Measurements from ENCODE around the gene ANK3.
A peak's percentile ranks its signal among the peaks of the same experiment; 100 is the strongest.
"Not testable (repeated sequence)": the region's sequence is repeated elsewhere in the genome, so short reads cannot be mapped to it uniquely, and the experiment has no call there.

ANK3 gene

DNA sequence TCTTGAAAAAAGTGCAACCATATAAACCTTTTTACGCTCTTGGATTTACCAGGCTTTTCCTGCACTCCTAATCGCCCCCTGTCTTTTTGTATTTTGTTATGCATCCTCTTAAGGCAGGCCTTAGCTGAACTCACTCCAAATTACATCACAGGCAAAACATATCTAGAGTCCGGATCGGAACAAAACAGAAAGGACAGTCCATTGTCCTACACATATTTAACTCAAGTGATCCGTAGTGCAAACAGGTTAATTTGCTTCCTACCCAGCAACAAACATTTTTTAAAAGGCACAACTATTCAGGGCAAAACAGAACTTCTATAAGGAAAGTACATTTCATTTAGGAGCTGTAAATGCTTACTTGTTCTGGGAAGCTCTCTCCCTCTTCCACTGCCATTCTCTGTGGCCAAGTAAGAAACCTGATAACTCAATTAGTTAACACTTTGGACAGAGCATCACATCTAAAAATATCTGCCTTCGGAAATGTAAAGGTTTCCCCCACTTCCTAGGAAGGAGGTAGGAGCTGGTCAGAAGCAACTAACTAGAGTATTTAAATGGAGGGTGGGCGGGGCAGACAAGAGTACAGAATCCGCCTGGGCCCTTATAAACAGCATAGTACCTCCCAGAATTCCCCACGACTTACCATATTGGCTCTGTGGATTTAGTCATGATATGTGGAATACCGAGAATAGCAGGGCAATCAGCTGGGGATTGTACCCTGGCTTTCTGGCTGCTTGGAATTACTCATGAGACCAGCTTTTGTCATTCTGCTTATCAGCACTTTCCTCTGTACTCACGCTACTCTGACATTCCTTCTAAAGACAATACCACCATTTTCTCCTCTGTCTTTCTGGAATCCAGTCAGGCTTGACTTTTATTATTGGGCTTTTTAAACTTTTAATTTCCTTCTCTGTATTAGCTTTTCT is 89.5 kb downstream of the ANK3 start:
- no peak for DNase-seq

DNA sequence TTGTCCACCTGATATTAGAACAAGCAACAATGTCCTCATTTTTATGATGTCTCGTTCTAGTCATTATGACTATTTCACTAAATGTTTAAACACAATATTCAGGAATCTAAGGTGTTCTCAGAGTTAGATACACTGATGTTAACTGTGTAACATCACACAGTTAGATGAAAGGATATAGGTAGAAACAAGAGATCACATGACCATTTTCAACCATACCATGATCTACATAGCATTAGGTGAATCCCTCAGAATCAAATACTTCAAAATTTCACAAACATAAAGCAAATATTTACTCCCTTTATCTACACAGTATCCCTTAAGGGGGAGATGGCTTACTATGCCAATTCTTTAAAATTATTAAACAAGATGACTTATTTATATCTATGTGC is 90.3 kb downstream of the ANK3 start:
- DNase-seq, result no peak

DNA sequence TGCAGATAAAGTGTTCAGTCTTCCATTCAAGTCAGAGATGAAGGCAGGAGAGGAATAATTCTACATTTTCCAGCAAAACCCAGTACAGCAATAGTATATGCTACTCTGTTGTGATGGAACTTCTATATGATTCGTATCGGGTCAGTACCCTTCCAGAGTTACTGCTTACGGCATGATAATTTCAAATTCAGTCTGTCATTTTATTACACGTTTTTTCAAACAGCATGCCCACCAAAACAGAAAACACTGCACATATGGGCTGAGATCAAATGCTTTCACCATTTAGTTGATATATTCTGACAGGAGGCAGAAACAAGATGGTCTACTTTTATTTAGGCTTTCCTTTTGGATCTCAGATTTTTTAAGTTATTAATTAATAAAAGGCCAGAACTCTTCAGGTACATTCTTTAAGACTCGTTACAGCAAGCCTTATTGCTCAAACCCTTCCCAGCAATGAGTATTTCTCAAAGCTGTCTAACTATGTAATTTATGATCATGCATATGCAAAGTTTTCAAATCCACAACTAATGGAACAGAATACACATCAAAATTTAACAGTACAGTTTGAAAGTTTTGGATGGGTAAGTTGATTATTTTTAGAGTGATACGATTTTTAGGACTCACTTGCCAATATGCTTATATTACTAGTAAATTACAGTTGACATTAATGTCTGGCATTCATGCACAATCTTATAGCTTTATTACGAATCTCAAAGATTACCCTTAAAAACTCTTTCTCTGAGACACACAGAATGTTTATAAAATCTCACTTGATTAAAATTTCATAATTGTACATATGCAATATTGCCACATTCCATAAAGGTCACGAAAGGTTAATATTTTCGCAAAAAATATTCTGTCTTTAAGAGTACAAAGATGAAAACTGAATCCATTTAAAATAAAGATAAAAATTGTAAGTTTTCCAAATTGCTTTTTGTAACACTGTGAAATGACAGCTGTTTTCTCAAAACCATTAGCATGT is 91.0 kb downstream of the ANK3 start:
- DNase-seq, result no peak

DNA sequence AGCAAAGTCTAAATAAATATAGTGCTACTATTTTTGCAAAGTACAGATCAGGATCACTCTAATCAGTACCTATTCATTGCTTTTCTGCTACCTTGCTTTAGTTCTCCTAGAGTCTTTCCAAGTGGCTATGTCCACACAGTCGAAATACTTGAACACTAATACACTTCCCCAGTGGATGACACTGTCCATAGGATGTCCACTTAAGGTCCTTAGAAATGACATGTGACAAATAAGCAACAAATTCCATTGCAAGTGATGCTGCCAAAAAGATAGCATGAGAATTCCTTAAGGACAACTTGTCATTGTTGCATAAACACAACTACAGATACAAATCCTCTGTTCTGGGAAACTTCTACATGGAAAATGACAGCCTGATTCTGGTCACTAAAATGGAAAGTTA is 93.6 kb downstream of the ANK3 start:
- DNase-seq, result no peak

DNA sequence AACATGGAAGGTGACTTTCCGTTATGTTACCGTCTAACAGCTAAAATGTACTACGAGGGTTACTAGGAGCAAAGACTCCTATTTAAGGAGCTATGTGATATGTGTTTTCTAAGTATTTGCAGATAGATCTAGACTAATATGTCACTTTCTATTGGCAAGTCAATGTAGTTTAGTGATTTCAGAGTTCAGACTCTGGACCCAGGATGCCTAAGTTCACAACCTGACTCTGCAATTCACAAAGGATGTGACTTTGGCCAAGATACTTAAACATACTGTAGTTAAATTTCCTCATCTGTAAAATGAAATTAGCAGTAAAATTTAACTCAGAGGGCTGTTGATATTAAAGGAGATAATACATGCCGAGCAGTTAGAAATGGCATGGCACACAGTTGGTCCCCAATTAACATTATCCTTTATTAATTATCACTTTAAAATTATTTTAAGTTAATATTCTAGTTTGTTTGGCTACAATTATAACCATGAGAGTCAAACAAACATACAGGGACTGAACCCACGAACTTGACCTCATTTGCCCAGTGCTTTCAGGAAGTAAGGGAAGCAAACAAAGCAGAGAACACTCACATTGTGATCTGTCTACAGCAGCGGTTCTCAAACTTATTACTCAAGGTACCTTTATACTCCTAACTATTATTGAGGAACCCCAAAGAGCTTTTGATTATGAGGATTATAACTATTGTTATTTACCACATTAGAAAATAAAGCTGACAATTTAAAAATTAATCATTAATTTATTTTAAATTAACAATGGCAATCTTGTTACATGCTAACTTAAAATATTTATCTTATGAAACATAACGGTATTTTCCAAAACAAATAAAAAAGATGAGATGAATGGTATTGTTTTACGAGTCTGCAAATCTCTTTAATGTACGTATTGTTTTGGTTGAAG is 94.4 kb downstream of the ANK3 start:
- no peak for DNase-seq

DNA sequence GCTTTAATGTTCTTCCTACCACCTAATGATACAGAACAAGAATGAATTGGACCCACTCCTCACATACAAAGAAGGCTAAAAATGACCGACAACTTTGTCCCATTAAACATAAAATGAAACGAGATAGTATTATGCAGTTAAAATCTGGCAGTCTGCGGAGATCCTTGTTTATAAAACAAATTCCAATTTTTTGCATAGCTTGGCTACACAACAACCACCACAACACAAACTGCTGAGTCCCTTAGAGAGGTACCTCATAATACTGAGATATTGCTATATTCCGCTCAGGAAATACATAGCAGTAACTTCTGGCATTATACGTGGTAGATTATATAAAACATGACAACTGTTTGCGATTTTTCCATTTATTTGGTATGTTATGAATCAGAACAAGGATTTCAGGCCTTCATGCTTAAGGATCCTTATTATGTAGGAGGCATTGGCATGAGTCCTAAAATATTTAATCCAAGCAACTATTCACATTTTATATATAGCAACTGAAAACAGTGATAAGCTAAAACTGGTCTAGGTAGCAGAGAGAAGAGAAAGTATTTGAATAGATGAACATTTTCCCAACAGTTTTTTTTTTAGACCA is 96.0 kb downstream of the ANK3 start:
- no peak for DNase-seq

DNA sequence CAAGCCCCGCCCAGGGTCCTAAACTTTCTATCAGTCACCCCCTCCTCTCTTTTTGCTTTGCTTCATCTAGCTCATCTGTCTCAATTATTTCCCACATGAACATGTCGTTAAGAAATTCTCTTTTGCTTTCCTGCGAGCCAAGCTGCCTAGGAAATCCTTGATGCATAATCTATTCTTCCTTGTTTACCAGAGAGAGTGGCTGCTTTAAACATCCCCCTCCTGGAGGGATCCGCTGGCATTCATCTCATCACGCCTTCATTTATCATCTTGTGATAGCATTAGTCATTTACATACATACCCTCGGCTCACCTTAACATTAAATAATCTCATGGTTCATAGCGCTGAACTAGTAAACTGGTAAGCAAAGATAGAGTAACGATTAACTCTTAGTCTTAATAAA is 96.7 kb downstream of the ANK3 start:
- no peak for DNase-seq

DNA sequence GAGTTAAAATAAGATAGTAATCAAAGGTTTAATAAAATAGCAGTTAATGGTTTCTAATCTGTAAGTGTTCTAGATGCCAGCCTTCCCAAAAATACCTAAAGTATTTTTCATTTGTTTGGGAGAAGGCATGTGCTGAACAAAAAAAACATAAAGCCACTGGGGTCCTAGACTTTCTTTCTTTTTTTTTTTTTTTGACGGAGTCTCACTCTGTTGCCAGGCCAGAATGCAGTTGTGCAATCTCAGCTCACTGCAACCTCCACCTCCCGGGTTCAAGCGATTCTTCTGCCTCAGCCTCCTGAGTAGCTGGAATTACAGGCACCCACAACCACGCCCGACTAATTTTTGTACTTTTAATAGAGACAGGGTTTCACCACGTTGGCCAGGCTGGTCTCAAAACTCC is 97.1 kb downstream of the ANK3 start:
- not testable (repeated sequence) for DNase-seq

DNA sequence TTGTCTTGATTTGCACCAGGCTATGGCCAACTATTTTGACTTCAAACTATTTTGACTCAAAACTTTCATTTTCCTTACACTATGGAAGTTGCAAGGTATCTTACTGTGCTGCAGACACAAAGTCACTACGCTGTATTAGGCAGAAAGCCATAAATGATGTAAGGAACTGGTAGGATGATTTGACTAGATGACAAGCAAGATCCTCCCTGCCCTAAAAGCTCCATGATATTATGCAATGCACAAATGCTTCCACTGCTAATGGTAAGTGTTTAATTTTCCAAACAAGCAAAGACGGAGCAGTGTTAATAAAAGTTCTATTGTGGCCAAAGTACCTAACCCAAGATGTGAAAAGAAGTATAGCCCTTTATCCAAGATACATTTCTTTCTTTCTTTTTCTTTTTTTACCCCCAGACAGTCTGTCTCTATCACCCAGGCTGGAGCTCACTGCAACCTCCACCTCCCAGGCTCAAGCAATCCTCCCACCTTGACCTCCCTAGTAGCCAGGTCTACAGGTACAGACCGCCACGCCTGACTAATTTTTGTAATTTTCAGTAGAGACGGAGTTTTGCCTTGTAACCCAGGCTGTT is 98.2 kb downstream of the ANK3 start:
- DNase-seq, result no peak

DNA sequence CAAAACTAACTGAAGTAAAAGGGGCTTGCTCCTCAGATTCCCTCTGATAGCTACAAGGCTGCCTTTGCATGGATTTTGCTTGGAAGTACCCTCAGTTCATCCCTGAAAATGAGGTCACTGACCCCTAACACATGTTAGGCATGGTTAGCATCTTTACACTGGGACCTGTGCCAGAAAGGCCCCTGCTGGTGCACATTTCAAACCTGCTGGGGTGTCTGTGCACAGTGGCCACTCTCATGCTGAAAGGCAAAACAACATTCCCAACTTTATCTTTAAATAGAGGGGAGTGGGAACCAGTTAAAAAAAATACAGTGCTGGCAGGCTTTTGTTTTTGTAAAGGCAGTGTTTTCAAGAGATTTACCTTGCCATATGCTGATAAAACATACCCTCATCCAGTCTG is 99.1 kb downstream of the ANK3 start:
- DNase-seq, result no peak

DNA sequence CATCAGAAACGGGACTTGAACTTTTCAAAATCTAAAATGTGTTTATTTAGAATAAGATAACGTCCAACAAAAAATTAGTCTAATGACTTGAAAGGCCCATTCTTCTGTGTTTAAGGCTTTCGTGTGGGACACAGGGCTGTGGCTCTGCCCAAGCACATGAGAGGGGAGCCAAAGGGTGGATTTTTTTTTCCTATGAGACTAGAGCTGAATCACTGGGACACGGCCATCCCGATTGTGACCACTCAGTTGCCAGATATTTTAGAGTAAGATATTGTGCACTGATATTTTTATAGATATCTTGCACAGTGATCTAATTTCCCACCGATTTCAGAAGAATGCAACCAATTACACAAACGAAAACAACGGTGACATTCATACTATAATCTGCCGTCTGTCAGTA is 99.9 kb downstream of the ANK3 start:
- DNase-seq, result no peak

DNA sequence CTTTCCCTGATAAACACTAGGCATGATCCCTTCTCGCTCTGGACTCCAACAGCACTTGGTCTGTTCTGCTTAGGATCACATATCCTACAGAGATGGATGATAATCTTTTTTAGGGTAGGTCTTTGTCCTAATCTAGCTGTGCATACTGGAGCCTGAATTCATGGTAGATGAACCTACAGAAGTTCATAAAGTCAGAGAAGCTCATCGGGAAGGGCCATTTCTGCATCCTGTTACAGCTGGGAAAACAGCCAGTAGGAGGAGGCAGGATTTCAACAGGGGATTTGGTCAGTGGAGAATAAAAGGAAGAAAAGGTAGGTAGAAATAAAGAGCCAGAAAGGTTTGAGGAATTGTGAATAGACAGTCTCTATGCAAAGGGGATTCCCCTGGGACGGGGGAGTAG is 101.4 kb downstream of the ANK3 start:
- no peak for DNase-seq

DNA sequence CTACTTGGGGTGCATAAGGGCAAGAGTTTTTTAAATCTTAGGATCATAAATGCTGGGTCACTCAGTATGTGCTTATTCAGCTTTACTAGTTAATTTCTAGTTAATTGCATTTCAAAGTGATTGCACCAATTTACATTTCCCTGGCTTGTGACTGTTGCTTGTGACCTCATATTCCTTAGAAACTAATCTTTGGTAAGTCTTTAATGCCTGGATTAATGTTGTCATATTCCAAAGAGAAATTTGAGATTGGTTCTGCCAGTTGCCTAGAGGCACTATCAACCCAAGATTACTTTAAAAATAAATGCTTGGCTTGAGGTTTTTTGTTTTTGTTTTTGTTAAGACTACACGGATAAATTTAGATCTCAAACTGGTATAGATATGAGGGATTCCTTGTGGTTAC is 103.1 kb downstream of the ANK3 start:
- DNase-seq, result no peak

DNA sequence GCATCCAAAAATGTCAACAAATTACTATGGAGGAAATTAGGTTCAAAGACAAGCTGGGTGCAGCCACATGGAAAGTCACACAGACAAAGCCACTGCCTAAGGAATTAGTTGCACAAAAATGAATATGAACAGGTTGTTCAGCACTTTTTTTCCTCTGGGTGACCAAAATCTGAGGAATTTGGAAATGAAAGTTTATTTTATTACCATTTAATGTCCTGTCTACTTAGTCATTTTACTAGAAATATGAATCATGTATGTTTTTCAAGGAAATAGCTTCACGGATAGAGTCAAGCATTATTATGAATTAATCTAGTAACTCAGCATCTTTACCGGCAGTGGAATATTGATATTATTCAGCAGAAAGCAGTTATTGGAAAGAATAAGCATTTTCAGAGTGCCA is 106.3 kb downstream of the ANK3 start:
- DNase-seq, result no peak

DNA sequence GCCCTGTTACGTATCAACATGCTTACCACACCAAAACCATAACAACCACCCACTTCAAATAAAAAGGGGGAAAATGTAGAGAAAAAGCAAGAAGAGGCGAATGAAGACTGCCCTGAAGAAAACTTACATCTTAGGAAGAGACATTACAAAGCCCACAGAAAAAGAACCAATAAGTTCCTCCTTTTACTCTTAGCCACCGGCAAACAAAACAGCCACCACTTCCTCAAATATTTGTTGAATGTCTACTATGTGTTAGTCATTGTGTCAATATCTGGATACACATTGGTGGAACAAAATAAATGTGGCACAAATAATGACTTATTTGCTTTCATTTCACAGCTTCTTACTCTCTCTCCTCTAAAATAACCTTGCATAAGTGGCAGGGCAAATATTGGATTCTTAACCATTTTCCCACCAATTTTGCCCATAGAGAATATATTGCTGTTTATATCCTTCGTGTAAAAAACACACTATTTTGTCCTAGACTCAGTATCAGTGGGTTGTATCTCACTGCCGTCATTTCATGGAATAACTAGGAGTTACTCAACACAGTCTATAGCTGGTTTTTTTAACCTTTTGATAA is 106.8 kb downstream of the ANK3 start:
- DNase-seq, result peak; percentile 15 to 61

DNA sequence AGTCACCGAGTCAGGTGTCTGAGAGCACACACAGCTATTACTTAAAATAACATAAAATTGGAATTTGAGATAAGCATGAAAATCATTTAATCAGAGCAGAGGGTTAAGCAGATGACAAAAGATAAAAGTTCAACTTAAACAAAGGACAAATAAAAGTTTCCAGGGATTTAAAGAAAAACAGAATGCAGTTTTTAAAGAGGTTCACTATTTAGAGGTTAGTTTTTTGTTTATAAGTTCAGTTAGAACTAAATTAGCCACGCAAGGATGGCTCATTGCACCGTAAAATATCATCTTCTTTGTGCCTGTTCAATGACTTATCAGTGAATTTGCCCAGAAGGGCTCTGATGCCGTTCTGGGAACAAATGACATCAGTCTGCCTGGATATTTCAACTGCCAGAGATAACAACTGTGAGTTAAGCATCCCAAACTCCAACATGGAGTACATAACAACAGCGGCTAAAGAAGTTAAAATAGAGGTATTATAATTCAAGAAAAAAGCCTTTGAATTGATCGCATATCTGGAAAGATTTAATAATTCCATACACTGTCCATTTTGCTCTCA is 107.8 kb downstream of the ANK3 start:
- no peak for DNase-seq

DNA sequence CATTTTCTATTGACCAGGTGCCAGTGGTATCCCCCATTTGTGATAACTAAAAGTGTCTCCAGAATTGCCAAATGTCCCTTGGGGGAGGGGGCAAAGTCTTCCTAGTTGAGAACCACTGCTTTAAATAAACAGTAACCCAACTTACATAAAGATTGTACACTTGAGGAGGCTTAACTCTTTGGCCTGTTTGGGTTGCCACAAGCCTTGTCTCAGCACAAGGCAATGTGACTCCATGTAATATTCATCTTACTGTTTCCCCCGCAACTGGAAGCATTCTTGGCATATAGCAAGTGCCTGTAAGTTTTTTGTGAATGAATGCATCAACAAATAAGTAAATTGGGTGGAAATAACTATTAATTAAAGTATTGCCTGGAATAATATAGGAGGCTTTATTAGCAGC is 108.3 kb downstream of the ANK3 start:
- DNase-seq, result no peak

DNA sequence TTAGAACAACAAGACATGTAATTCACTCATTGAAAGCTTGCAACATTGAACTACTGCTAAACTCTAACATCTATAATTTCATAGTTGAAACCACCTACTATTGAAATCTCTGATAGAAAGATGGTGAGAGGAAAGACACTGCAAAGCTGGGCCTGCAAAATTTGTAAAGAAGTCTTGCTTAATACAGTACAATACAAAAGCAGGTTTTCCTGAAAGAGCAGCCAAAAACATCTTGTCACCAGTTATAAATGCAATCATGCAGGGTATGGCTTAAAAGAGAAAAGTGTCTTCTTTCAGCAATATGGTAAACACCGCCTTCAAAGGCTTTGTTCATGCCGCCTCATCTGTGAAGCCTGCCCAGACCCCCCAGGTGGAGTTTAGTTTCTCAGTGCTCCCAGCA is 109.2 kb downstream of the ANK3 start:
- peak in 1 of 2 experiments; percentile 44 for DNase-seq

DNA sequence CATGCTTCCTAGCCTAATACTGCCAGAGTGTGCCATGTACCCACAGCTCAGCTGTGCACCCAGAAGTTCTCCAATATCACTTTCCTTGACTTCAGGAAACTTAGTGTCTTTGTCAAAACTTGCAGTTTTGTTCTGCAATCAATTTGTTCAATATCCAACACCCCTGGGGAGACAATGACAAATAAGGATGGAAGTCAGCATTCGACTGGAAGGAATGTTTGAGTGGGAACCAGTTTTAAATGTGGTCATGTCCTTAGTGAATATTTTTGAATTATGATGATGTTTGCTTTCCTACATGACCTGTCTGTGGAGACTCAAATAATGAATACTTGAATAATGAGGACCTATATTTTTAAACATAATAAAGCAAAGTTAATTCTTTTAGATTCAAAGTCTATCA is 112.0 kb downstream of the ANK3 start:
- DNase-seq, result no peak

DNA sequence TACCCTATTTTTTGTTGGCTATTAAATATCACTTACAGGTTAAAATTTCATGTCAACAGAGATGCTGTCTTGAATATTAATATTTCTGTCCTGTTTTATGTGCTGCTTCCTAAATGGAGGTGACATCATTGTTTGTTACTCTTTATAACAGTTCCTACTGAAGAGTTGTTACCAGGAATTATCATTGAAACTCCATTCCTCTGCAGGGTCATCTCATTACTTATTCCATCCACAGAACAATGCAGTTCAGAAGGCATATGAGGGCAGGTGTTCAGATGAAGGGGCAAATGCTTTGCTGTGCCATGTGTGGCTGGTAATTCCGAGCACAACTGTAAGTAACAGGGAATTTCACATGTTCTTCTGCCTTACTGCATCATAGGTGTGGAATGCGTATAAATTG is 113.4 kb downstream of the ANK3 start:
- DNase-seq, result no peak
